ENCODE measurements around the gene LANCL3.

Gene LANCL3

GRCh38 chrX:37679888-37680287 lies 108.4 kb downstream of the LANCL3 start:
- no peak for DNase-seq (ENCODE audit: low spot score)

- no peak for DNase-seq (ENCODE audit: low spot score)
These were observed 113.0 kb downstream of the LANCL3 start for GRCh38 chrX:37684426-37684825.

- DNase-seq (ENCODE audit: low spot score) = no peak
These were observed 113.5 kb downstream of the LANCL3 start for GRCh38 chrX:37684973-37685372.

GRCh38 chrX:37685381-37686359 lies 114.2 kb downstream of the LANCL3 start, which contains the start of gene XK:
Gene XK (plus strand): TSS chrX:37685791. CDS start chrX:37685962, 171 bp downstream.
- DNase-seq (ENCODE audit: low spot score) = peak; percentile 5

- no peak for DNase-seq (ENCODE audit: low spot score)
These were observed 115.0 kb downstream of the LANCL3 start for GRCh38 chrX:37686369-37686995.

- DNase-seq (ENCODE audit: low spot score) = no peak
These were observed 115.5 kb downstream of the LANCL3 start for GRCh38 chrX:37686996-37687395.

GRCh38 chrX:37690119-37690518 lies 118.7 kb downstream of the LANCL3 start:
- DNase-seq (ENCODE audit: low spot score) = no peak

GRCh38 chrX:37692918-37693317 lies 121.5 kb downstream of the LANCL3 start:
- DNase-seq (ENCODE audit: low spot score) = no peak

- no peak for DNase-seq (ENCODE audit: low spot score)
These were observed 125.8 kb downstream of the LANCL3 start for GRCh38 chrX:37697169-37697760.

- DNase-seq (ENCODE audit: low spot score) = no peak
These were observed 130.1 kb downstream of the LANCL3 start for GRCh38 chrX:37701588-37701987.

GRCh38 chrX:37711991-37712390 lies 140.5 kb downstream of the LANCL3 start:
- DNase-seq (ENCODE audit: low spot score) = no peak

GRCh38 chrX:37712458-37712857 lies 141.0 kb downstream of the LANCL3 start:
- DNase-seq (ENCODE audit: low spot score) = no peak

GRCh38 chrX:37714479-37714878 lies 143.0 kb downstream of the LANCL3 start:
- no peak for DNase-seq (ENCODE audit: low spot score)

GRCh38 chrX:37716602-37717001 lies 145.1 kb downstream of the LANCL3 start:
- DNase-seq (ENCODE audit: low spot score) = no peak

GRCh38 chrX:37717708-37718107 lies 146.2 kb downstream of the LANCL3 start:
- DNase-seq (ENCODE audit: low spot score) = no peak

GRCh38 chrX:37722595-37722994 lies 151.1 kb downstream of the LANCL3 start:
- no peak for DNase-seq (ENCODE audit: low spot score)

- DNase-seq (ENCODE audit: low spot score) = no peak
These were observed 154.9 kb downstream of the LANCL3 start for GRCh38 chrX:37726346-37726745.

All from globus pallidus (tissue), 1 donor.